ENCODE results near the gene PDX1.

GRCh38 chr13:27923794-27924528 lies 4.2 kb downstream of the PDX1 start:
- TF ChIP-seq CTCF (IDR thresholded peaks at IDR 0.05) (no peak), POLR2A (IDR thresholded peaks at IDR 0.05) (no peak)

All from testis (tissue), 2 donors.